ENCODE measurements around the gene CLK3.

Gene CLK3

GRCh38 chr15:74615508-74616365 lies at the start of gene CLK3:
CLK3 (plus strand) TSS chr15:74615836; CDS start chr15:74619197, 3,361 bp downstream.
- H3K4me3 ChIP-seq (ENCODE audit: control insufficient read depth, low read depth, low read length): peak within 1 kb of the TSS; percentile 74
- no peak for TF ChIP-seq CTCF (IDR thresholded peaks at IDR 0.05; ENCODE audit: control insufficient read depth, insufficient read depth, low read depth, low read length, missing control alignments)
- DNase-seq (ENCODE audit: low read depth): peak; percentile 48

GRCh38 chr15:74568594-74568993 lies 47.0 kb upstream of the CLK3 start:
- H3K4me3 ChIP-seq (ENCODE audit: control insufficient read depth, low read depth, low read length): no peak overlapping the region
- no peak for DNase-seq (ENCODE audit: low read depth)
- no peak for TF ChIP-seq CTCF (IDR thresholded peaks at IDR 0.05; ENCODE audit: control insufficient read depth, insufficient read depth, low read depth, low read length, missing control alignments)

GRCh38 chr15:74569731-74570070 lies 45.9 kb upstream of the CLK3 start:
- no peak overlapping the region for H3K4me3 ChIP-seq (ENCODE audit: control insufficient read depth, low read depth, low read length)
- no peak for DNase-seq (ENCODE audit: low read depth)
- TF ChIP-seq CTCF (IDR thresholded peaks at IDR 0.05; ENCODE audit: control insufficient read depth, insufficient read depth, low read depth, low read length, missing control alignments): no peak

- no peak for DNase-seq (ENCODE audit: low read depth)
- TF ChIP-seq CTCF (IDR thresholded peaks at IDR 0.05; ENCODE audit: control insufficient read depth, insufficient read depth, low read depth, low read length, missing control alignments): no peak
- H3K4me3 ChIP-seq (ENCODE audit: control insufficient read depth, low read depth, low read length): no peak overlapping the region
Measured at GRCh38 chr15:74571191-74571590, 44.4 kb upstream of the CLK3 start.

- TF ChIP-seq CTCF (IDR thresholded peaks at IDR 0.05; ENCODE audit: control insufficient read depth, insufficient read depth, low read depth, low read length, missing control alignments): no peak
- no peak overlapping the region for H3K4me3 ChIP-seq (ENCODE audit: control insufficient read depth, low read depth, low read length)
- no peak for DNase-seq (ENCODE audit: low read depth)
Measured at GRCh38 chr15:74573987-74574386, 41.6 kb upstream of the CLK3 start.

GRCh38 chr15:74578496-74578994 lies 37.1 kb upstream of the CLK3 start:
- no peak for DNase-seq (ENCODE audit: low read depth)
- TF ChIP-seq CTCF (IDR thresholded peaks at IDR 0.05; ENCODE audit: control insufficient read depth, insufficient read depth, low read depth, low read length, missing control alignments): no peak
- H3K4me3 ChIP-seq (ENCODE audit: control insufficient read depth, low read depth, low read length): no peak overlapping the region
